Natural killer cell (primary cell): ENCODE measurements around the gene RAD51AP2. TPM values are rescaled to one million over a fixed set of nuclear protein-coding genes. Genes with fewer than 3 reads are reported as not detected.

Source experiments
- ATAC-seq, 3 donors: fragments of 150-1000 bp in 2 of 3; fragments of 200-7000 bp in 1 of 3; cut with Tn5 transposase; 1 replicate in 1 of 3; 2 replicates in 2 of 3; pipeline ENCODE4 v1.10.0; 2021; ENCODE audit warnings: mild to moderate bottlenecking in 2 of 3, moderate library complexity in 2 of 3
- DNase-seq, 2 donors: peaks; one replicate each; pipeline versions ENCODE4 v3.0.0 to v3.0.0-alpha.2; 2013 to 2021; ENCODE audit warnings: mixed read lengths in 1 of 2
- H3K27ac ChIP-seq: one replicate; pipeline ENCODE4 v1.5.1; 2013; ENCODE audit warnings: mild to moderate bottlenecking, low read length
- H3K27me3 ChIP-seq: one replicate; pipeline ENCODE4 v1.6.1; 2013; ENCODE audit warnings: low read length; ENCODE audit not compliant: control insufficient read depth, insufficient read depth
- H3K36me3 ChIP-seq: one replicate; pipeline ENCODE4 v1.6.1; 2013; ENCODE audit warnings: low read length; ENCODE audit not compliant: control insufficient read depth, insufficient read depth
- H3K4me1 ChIP-seq: one replicate; pipeline ENCODE4 v1.6.1; 2013; ENCODE audit warnings: low read length; ENCODE audit not compliant: control insufficient read depth, insufficient read depth
- H3K4me3 ChIP-seq: one replicate; pipeline ENCODE4 v1.5.1; 2013; ENCODE audit warnings: low read length
- H3K9me3 ChIP-seq: one replicate; pipeline ENCODE4 v1.6.1; 2013; ENCODE audit warnings: low read length; ENCODE audit not compliant: control insufficient read depth, insufficient read depth
- H3K27ac Mint-ChIP-seq, 2 donors: one replicate each; pipeline ENCODE4 v1.8.0; 2022; ENCODE audit warnings: mild to moderate bottlenecking in 2 of 2, mixed read lengths in 2 of 2, moderate library complexity in 1 of 2
- H3K27me3 Mint-ChIP-seq, 2 donors: one replicate each; pipeline ENCODE4 v1.8.0; 2022; ENCODE audit warnings: low read depth in 2 of 2, mixed read lengths in 2 of 2
- H3K36me3 Mint-ChIP-seq: one replicate; pipeline ENCODE4 v1.8.0; 2022; ENCODE audit warnings: mixed read lengths
- H3K4me1 Mint-ChIP-seq, 2 donors: one replicate each; pipeline ENCODE4 v1.8.0; 2022; ENCODE audit warnings: mixed read lengths in 2 of 2
- H3K4me3 Mint-ChIP-seq: one replicate; pipeline ENCODE4 v1.8.0; 2022; ENCODE audit warnings: mild to moderate bottlenecking, moderate library complexity, mixed read lengths
- H3K9me3 Mint-ChIP-seq, 2 donors: one replicate each; pipeline ENCODE4 v1.8.0; 2022; ENCODE audit warnings: mixed read lengths in 2 of 2
- WGBS: methylation state at CpG from one replicate; pipeline ENCODE4 v1.1.7; 2013; ENCODE audit warnings: missing lambda C conversion rate; ENCODE audit not compliant: insufficient coverage; 5-methylcytosine and 5-hydroxymethylcytosine counted together
- intact Hi-C: fragments of 100-400 bp; cut with micrococcal nuclease; formaldehyde crosslinking; loops from one replicate; pipeline ENCODE4 v1.14.2; 2022
- total RNA-seq, 4 donors: library from RNA; stranded (reverse); fragments of 120-200 nt in 1 of 4; gene quantifications; one replicate each; pipeline versions ENCODE4 v1.2.3 to v1.2.4, GENCODE V29; 2013 to 2022
- TF ChIP-seq, protein P1 (sequence below): fragments of 200-600 bp; IDR thresholded peaks from one replicate; pipeline ENCODE4 v1.8.0; 2022; ENCODE audit warnings: antibody characterized with exemption

The RAD51AP2 gene
- total RNA-seq, 3 donors from 2014 or later (not counting 1 experiment from before 2014, with no cell fraction given) = not detected

DNA sequence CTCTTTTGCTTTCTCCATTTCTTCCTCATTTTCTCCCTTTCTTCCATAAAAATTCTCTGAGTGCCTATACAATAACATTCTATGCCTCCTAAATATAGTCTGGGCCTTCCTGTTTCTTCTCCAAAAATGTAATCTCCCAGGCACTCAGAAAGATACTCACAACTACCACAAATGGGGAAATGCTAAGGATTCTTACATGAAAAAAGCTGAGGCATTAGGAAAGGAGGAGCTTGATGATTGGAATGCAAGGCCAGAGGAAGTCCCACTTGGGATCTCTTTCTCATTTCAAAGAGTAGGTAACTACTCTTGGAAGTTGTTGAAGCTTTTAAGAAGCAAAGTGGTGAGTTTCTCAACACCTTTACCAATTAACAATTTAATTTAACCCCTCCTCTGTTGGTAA, 25.6 kb upstream of the RAD51AP2 start:
- no peak for DNase-seq
- H3K4me3 Mint-ChIP-seq = no peak overlapping the region
- Histone ChIP-seq H3K27me3 (peaks cover 20% of the 10 kb centered on the region), H3K27ac (no peak overlapping the region), H3K36me3 (no peaks in the 10 kb centered on the region), H3K9me3 (no peaks in the 10 kb centered on the region), H3K4me1 (no peaks in the 10 kb centered on the region), H3K4me3 (no peak overlapping the region)
- intact Hi-C loops = no loop called here
- no peaks in the 10 kb centered on the region for H3K36me3 Mint-ChIP-seq
- H3K9me3 Mint-ChIP-seq = peaks cover 0 to 2% of the 10 kb centered on the region in 2 donors
- no peak for ATAC-seq
- no peaks in the 10 kb centered on the region for H3K4me1 Mint-ChIP-seq
- TF ChIP-seq, protein P1, sequence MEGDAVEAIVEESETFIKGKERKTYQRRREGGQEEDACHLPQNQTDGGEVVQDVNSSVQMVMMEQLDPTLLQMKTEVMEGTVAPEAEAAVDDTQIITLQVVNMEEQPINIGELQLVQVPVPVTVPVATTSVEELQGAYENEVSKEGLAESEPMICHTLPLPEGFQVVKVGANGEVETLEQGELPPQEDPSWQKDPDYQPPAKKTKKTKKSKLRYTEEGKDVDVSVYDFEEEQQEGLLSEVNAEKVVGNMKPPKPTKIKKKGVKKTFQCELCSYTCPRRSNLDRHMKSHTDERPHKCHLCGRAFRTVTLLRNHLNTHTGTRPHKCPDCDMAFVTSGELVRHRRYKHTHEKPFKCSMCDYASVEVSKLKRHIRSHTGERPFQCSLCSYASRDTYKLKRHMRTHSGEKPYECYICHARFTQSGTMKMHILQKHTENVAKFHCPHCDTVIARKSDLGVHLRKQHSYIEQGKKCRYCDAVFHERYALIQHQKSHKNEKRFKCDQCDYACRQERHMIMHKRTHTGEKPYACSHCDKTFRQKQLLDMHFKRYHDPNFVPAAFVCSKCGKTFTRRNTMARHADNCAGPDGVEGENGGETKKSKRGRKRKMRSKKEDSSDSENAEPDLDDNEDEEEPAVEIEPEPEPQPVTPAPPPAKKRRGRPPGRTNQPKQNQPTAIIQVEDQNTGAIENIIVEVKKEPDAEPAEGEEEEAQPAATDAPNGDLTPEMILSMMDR = no peak
- H3K27ac Mint-ChIP-seq = no peak overlapping the region
- H3K27me3 Mint-ChIP-seq = peaks cover 27 to 29% of the 10 kb centered on the region in 2 donors

DNA sequence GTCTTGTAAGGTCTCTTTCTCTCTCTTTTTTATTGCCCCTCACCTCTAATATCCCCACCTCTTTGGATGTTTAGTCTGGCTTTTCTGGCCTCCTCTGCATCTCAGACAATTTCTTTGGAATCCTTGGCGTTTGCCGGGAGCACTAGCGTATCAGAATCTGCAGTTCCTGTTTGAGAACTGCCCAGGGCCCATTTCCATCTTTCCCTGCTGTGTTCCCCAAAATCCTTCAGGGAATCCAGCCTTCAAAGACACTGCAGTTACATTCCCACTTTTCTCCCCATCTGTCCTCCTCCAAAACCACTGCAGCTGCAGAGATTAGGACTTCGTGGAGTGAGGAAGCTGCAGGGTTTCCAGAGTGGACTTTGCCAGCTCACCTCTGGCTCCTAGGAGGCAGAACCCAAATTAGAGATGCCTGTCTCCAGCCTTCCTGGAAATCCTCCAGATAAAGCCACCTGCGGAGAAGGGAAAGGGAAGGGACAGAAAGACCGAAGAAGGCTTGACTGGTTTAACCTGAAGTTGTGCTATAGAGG, 25.0 kb upstream of the RAD51AP2 start:
- ATAC-seq = no peak
- WGBS = 49% methylated on average over 6 of the region's 6 CpGs
- peaks cover 0 to 2% of the 10 kb centered on the region in 2 donors for H3K9me3 Mint-ChIP-seq

DNA sequence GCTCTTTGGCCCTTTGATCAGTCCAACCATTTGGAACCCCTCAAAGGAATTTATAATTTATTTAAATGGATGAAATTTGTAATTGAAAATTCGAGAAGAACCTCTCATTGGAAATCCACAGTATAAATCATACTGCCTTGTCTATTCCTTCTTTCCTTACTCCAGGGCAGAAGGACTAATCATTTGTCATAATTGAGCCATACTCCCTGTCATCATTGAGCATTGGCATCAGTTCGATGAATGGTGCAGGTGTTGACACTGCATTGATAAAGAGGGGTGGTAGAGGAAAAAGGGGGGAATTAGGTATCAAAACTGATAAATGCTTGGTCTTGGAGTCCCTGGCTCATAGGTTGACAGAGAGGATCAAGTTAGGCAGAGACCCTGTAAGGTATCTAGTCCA, 24.2 kb upstream of the RAD51AP2 start:
- no peak for ATAC-seq
- peaks cover 26% of the 10 kb centered on the region for H3K27me3 ChIP-seq

More for the DNA sequence above, 25.0 kb upstream of the RAD51AP2 start:
- H3K4me1 ChIP-seq = no peaks in the 10 kb centered on the region
- H3K4me3 Mint-ChIP-seq = no peak overlapping the region
- no peak overlapping the region for H3K4me3 ChIP-seq
- H3K36me3 Mint-ChIP-seq = no peaks in the 10 kb centered on the region
- intact Hi-C loops = no loop called here
- H3K9me3 ChIP-seq = no peaks in the 10 kb centered on the region
- no peak for DNase-seq
- TF ChIP-seq, protein P1 = no peak
- H3K4me1 Mint-ChIP-seq = no peaks in the 10 kb centered on the region
- peaks cover 32% of the 10 kb centered on the region in 2 donors for H3K27me3 Mint-ChIP-seq
- H3K27ac Mint-ChIP-seq = no peak overlapping the region
- H3K27ac ChIP-seq = no peak overlapping the region
- H3K27me3 ChIP-seq = peaks cover 23% of the 10 kb centered on the region
- H3K36me3 ChIP-seq = no peaks in the 10 kb centered on the region

More for the DNA sequence above, 24.2 kb upstream of the RAD51AP2 start:
- Mint-ChIP-seq H3K27me3 (peaks cover 37 to 38% of the 10 kb centered on the region in 2 donors), H3K36me3 (no peaks in the 10 kb centered on the region), H3K4me1 (no peaks in the 10 kb centered on the region), H3K4me3 (no peak overlapping the region), H3K27ac (no peak overlapping the region), H3K9me3 (peaks cover 0 to 2% of the 10 kb centered on the region in 2 donors)
- intact Hi-C loops = no loop called here
- DNase-seq = no peak
- Histone ChIP-seq H3K4me1 (no peaks in the 10 kb centered on the region), H3K27ac (no peak overlapping the region), H3K4me3 (no peak overlapping the region), H3K9me3 (no peaks in the 10 kb centered on the region), H3K36me3 (no peaks in the 10 kb centered on the region)
- TF ChIP-seq, protein P1 = no peak
- WGBS = 86% methylated on average over 1 of the region's 2 CpGs
